ENCODE data around the gene OR2J2. TPM values are rescaled to one million over a fixed set of nuclear protein-coding genes. Genes with fewer than 3 reads are reported as not detected.
"Not testable (repeated sequence)": the region's sequence is repeated elsewhere in the genome, so short reads cannot be mapped to it uniquely, and the experiment has no call there.

The OR2J2 gene
- total and polyA plus RNA-seq, 2 donors (not counting 1 experiment from before 2014, with no cell fraction given): not detected

DNA sequence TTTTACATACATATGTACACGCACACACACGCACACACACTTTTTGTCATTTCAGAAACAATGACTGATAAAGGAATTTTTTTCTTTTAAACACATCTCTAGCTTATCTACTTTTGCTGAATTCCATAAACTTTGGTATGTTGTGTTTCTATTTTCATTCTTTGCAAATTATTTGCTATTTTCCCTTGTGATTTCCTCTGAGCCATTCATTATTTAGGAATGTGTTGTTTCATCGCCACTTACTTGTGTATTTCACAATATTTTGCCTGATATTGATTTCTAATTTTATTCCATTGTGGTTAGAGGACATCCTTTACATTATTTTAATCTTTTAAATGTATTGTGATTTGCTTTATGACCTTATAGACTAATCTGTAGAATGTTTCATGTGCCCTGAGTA lies 23.6 kb upstream of the OR2J2 start:
- POLR2A ChIA-PET: no interaction called here
- no CpG with 5 or more reads among the region's 3 CpGs for WGBS (ENCODE audit: insufficient coverage)
- Mint-ChIP-seq H3K27ac (no peak overlapping the region), H3K4me3 (no peak overlapping the region), H3K27me3 (peaks cover 15% of the 10 kb centered on the region), H3K9me3 (ENCODE audit: insufficient read depth) (peaks cover 9% of the 10 kb centered on the region), H3K4me1 (no peaks in the 10 kb centered on the region)
- Histone ChIP-seq H3K4me1 (ENCODE audit: control insufficient read depth in 2 of 2, insufficient read depth in 2 of 2, low read length in 2 of 2) (no peaks in the 10 kb centered on the region), H4K20me1 (ENCODE audit: control insufficient read depth, insufficient read depth, low read length, poor library complexity, severe bottlenecking) (no peaks in the 10 kb centered on the region), H2AFZ (ENCODE audit: insufficient read depth, low read depth, low read length, poor library complexity, severe bottlenecking) (no peak overlapping the region), H3K4me3 (ENCODE audit: control extremely low read depth in 1 of 5, extremely low read depth in 1 of 5, insufficient read depth in 1 of 5, low read depth in 2 of 5, low read length in 4 of 5) (no peak overlapping the region), H3K79me2 (ENCODE audit: control insufficient read depth, insufficient read depth, low read length) (no peaks in the 10 kb centered on the region), H3K9me3 (ENCODE audit: control extremely low read depth in 1 of 3, control insufficient read depth in 2 of 3, insufficient read depth in 1 of 3, low read length in 2 of 3) (peaks cover 0 to 6% (median 1%) of the 10 kb centered on the region in 3 donors), H3K4me2 (replicated peaks; ENCODE audit: low read depth, low read length, poor library complexity, severe bottlenecking) (no peak overlapping the region), H3K9ac (ENCODE audit: low read length) (no peak overlapping the region), H3K36me3 (replicated peaks in 1 of 2; ENCODE audit: control extremely low read depth in 1 of 2, control insufficient read depth in 1 of 2, extremely low read depth in 1 of 2, insufficient read depth in 2 of 2, low read length in 1 of 2) (no peaks in the 10 kb centered on the region), H3K27ac (ENCODE audit: low read length in 2 of 2) (no peak overlapping the region), H3K27me3 (replicated peaks in 1 of 4; ENCODE audit: control extremely low read depth in 1 of 4, control insufficient read depth in 3 of 4, insufficient read depth in 4 of 4, low read length in 3 of 4) (no peaks in the 10 kb centered on the region)
- intact Hi-C loops (cut with micrococcal nuclease): no loop called here
- CTCF ChIA-PET: no interaction called here
- no peak for ATAC-seq (ENCODE audit: low read depth)
- TF ChIP-seq EZH2 (IDR thresholded peaks at IDR 0.05; ENCODE audit: borderline replicate concordance, insufficient read depth, low read depth, low read length, poor library complexity, severe bottlenecking): no peak
- TF ChIP-seq, protein P1, sequence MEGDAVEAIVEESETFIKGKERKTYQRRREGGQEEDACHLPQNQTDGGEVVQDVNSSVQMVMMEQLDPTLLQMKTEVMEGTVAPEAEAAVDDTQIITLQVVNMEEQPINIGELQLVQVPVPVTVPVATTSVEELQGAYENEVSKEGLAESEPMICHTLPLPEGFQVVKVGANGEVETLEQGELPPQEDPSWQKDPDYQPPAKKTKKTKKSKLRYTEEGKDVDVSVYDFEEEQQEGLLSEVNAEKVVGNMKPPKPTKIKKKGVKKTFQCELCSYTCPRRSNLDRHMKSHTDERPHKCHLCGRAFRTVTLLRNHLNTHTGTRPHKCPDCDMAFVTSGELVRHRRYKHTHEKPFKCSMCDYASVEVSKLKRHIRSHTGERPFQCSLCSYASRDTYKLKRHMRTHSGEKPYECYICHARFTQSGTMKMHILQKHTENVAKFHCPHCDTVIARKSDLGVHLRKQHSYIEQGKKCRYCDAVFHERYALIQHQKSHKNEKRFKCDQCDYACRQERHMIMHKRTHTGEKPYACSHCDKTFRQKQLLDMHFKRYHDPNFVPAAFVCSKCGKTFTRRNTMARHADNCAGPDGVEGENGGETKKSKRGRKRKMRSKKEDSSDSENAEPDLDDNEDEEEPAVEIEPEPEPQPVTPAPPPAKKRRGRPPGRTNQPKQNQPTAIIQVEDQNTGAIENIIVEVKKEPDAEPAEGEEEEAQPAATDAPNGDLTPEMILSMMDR (IDR thresholded peaks at IDR 0.05): no peak
- DNase-seq: no peak

- H3K27ac Mint-ChIP-seq; H3K36me3 ChIP-seq (replicated peaks in 1 of 2; ENCODE audit: control extremely low read depth in 1 of 2, control insufficient read depth in 1 of 2, extremely low read depth in 1 of 2, insufficient read depth in 2 of 2, low read length in 1 of 2); H3K4me3 Mint-ChIP-seq; ATAC-seq (ENCODE audit: low read depth); H3K9ac ChIP-seq (ENCODE audit: low read length); H3K27ac ChIP-seq (ENCODE audit: low read length in 2 of 2); POLR2A ChIA-PET; H3K9me3 ChIP-seq (ENCODE audit: control extremely low read depth in 1 of 3, control insufficient read depth in 2 of 3, insufficient read depth in 1 of 3, low read length in 2 of 3); H4K20me1 ChIP-seq (ENCODE audit: control insufficient read depth, insufficient read depth, low read length, poor library complexity, severe bottlenecking); H3K4me2 ChIP-seq (replicated peaks; ENCODE audit: low read depth, low read length, poor library complexity, severe bottlenecking); H3K27me3 ChIP-seq (replicated peaks in 1 of 4; ENCODE audit: control extremely low read depth in 1 of 4, control insufficient read depth in 3 of 4, insufficient read depth in 4 of 4, low read length in 3 of 4); H3K4me3 ChIP-seq (ENCODE audit: control extremely low read depth in 1 of 5, extremely low read depth in 1 of 5, insufficient read depth in 1 of 5, low read depth in 2 of 5, low read length in 4 of 5); H3K9me3 Mint-ChIP-seq (ENCODE audit: insufficient read depth); intact Hi-C loops (cut with micrococcal nuclease); H3K4me1 Mint-ChIP-seq; DNase-seq; CTCF ChIA-PET; H3K4me1 ChIP-seq (ENCODE audit: control insufficient read depth in 2 of 2, insufficient read depth in 2 of 2, low read length in 2 of 2); H3K79me2 ChIP-seq (ENCODE audit: control insufficient read depth, insufficient read depth, low read length); H2AFZ ChIP-seq (ENCODE audit: insufficient read depth, low read depth, low read length, poor library complexity, severe bottlenecking): not testable (repeated sequence)
- H3K27me3 Mint-ChIP-seq: peaks cover 31% of the 10 kb centered on the region
- no CpG with 5 or more reads among the region's 3 CpGs for WGBS (ENCODE audit: insufficient coverage)
Observed at GRCh38 chr6:29149444-29149843, 21.3 kb upstream of the OR2J2 start.
